ENCODE measurements around the gene LRIG1.

- TF ChIP-seq EZH2 (optimal IDR thresholded peaks at IDR 0.05; ENCODE audit: low read depth, low read length) (no peak), CTCF (IDR thresholded peaks at IDR 0.05; ENCODE audit: low read length) (no peak)
These were observed 66.1 kb downstream of the LRIG1 start for GRCh38 chr3:66434726-66435125.

Measured in MM.1S (cell line).